ENCODE results near the gene MRAP2.
"Not testable (repeated sequence)": the region's sequence is repeated elsewhere in the genome, so short reads cannot be mapped to it uniquely, and the experiment has no call there.

DNA sequence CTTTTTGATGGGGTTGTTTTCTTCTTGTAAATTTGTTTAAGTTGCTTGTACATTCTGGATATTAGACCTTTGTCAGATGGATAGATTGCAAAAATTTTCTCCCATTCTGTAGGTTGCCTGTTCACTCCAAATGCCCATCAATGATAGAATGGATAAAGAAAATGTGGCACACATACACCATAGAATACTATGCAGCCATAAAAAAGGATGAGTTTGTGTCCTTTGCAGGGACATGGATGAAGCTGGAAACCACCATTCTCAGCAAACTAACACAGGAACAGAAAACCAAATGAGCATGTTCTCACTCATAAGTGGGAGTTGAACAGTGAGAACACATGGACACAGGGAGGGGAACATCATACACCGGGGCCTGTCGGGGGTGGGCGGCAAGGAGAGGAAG, 1.6 kb upstream of the MRAP2 start:
- TF ChIP-seq, protein P1, sequence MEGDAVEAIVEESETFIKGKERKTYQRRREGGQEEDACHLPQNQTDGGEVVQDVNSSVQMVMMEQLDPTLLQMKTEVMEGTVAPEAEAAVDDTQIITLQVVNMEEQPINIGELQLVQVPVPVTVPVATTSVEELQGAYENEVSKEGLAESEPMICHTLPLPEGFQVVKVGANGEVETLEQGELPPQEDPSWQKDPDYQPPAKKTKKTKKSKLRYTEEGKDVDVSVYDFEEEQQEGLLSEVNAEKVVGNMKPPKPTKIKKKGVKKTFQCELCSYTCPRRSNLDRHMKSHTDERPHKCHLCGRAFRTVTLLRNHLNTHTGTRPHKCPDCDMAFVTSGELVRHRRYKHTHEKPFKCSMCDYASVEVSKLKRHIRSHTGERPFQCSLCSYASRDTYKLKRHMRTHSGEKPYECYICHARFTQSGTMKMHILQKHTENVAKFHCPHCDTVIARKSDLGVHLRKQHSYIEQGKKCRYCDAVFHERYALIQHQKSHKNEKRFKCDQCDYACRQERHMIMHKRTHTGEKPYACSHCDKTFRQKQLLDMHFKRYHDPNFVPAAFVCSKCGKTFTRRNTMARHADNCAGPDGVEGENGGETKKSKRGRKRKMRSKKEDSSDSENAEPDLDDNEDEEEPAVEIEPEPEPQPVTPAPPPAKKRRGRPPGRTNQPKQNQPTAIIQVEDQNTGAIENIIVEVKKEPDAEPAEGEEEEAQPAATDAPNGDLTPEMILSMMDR (IDR thresholded peaks at IDR 0.05) = not testable (repeated sequence)
- not testable (repeated sequence) for TF ChIP-seq NR2C2, ZNF121, CREB1, ZNF423 (CRISPR knock-in tag; IDR thresholded peaks at IDR 0.05)
- TF ChIP-seq, protein P2, sequence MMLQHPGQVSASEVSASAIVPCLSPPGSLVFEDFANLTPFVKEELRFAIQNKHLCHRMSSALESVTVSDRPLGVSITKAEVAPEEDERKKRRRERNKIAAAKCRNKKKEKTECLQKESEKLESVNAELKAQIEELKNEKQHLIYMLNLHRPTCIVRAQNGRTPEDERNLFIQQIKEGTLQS (CRISPR knock-in tag; conservative IDR thresholded peaks at IDR 0.05) = not testable (repeated sequence)

Measured in WTC11 (cell line).